ENCODE measurements around the gene HEXA.
A peak's percentile ranks its signal among the peaks of the same experiment; 100 is the strongest.

Gene HEXA

GRCh38 chr15:72341361-72341760, 34.5 kb downstream of the HEXA start:
- TF ChIP-seq CTCF (conservative IDR thresholded peaks at IDR 0.05), result peak; percentile 30
- no peak for TF ChIP-seq ZFX (IDR thresholded peaks at IDR 0.05)
- no peak overlapping the region for H3K27ac ChIP-seq

GRCh38 chr15:72340366-72340765, 35.4 kb downstream of the HEXA start:
- no peak overlapping the region for H3K27ac ChIP-seq
- TF ChIP-seq ZFX (IDR thresholded peaks at IDR 0.05) (no peak), CTCF (conservative IDR thresholded peaks at IDR 0.05) (no peak)

GRCh38 chr15:72339777-72340177, 36.0 kb downstream of the HEXA start:
- TF ChIP-seq CTCF (conservative IDR thresholded peaks at IDR 0.05) (no peak), ZFX (IDR thresholded peaks at IDR 0.05) (no peak)
- peak overlapping the region; percentile 55 for H3K27ac ChIP-seq

GRCh38 chr15:72338617-72339321, 37.0 kb downstream of the HEXA start:
- no peak for TF ChIP-seq CTCF (conservative IDR thresholded peaks at IDR 0.05)
- TF ChIP-seq ZFX (IDR thresholded peaks at IDR 0.05), result no peak
- H3K27ac ChIP-seq, result peak overlapping the region; percentile 55

- H3K27ac ChIP-seq, result peak overlapping the region; percentile 55
- TF ChIP-seq ZFX (IDR thresholded peaks at IDR 0.05), result no peak
- TF ChIP-seq CTCF (conservative IDR thresholded peaks at IDR 0.05), result no peak
These were observed 37.7 kb downstream of the HEXA start for GRCh38 chr15:72338148-72338547.

- TF ChIP-seq ZFX (IDR thresholded peaks at IDR 0.05) (no peak), CTCF (conservative IDR thresholded peaks at IDR 0.05) (no peak)
- H3K27ac ChIP-seq, result no peak overlapping the region
These were observed 41.0 kb downstream of the HEXA start for GRCh38 chr15:72334842-72335241.

GRCh38 chr15:72331021-72331420, 44.8 kb downstream of the HEXA start:
- no peak overlapping the region for H3K27ac ChIP-seq
- TF ChIP-seq CTCF (conservative IDR thresholded peaks at IDR 0.05) (no peak), ZFX (IDR thresholded peaks at IDR 0.05) (no peak)
